CD14-positive monocyte (primary cell): ENCODE results near the gene CSTPP1. TPM values are rescaled to one million over a fixed set of nuclear protein-coding genes. Genes with fewer than 3 reads are reported as not detected.

ENCODE experiments used
- DNase-seq, 3 donors: peaks; one replicate each; pipeline ENCODE4 v3.0.0-alpha.2; 2011 to 2022
- H2AFZ ChIP-seq: 2 replicates; pipeline ENCODE4 v1.6.0; 2012; ENCODE audit warnings: mild to moderate bottlenecking, low read depth, low read length, inconsistent platforms; ENCODE audit not compliant: insufficient read depth, poor library complexity, severe bottlenecking
- H3K27ac ChIP-seq, 2 donors: 1 replicate in 1 of 2; 2 replicates in 1 of 2; pipeline ENCODE4 v1.5.1; 2012 to 2013; ENCODE audit warnings: low read length in 2 of 2, control low read depth in 1 of 2, inconsistent platforms in 1 of 2, low read depth in 1 of 2, mild to moderate bottlenecking in 1 of 2
- H3K27me3 ChIP-seq, 2 donors: one replicate each; pipeline versions ENCODE4 v1.6.0 to v1.6.1; 2011 to 2013; ENCODE audit warnings: low read length in 2 of 2; ENCODE audit not compliant: control insufficient read depth in 2 of 2, insufficient read depth in 2 of 2
- H3K36me3 ChIP-seq, 2 donors: replicated peaks in 1 of 2; 1 replicate in 1 of 2; 2 replicates in 1 of 2; pipeline versions ENCODE4 v1.5.1 to v1.6.1; 2012 to 2013; ENCODE audit warnings: low read length in 2 of 2, control low read depth in 1 of 2, inconsistent platforms in 1 of 2, mild to moderate bottlenecking in 1 of 2; ENCODE audit not compliant: insufficient read depth in 2 of 2, control insufficient read depth in 1 of 2
- H3K4me1 ChIP-seq, 2 donors: 1 replicate in 1 of 2; 2 replicates in 1 of 2; pipeline versions ENCODE4 v1.5.1 to v1.6.1; 2012 to 2013; ENCODE audit warnings: low read length in 2 of 2, control low read depth in 1 of 2, inconsistent platforms in 1 of 2, mild to moderate bottlenecking in 1 of 2, moderate library complexity in 1 of 2; ENCODE audit not compliant: insufficient read depth in 2 of 2, control insufficient read depth in 1 of 2
- H3K4me2 ChIP-seq: replicated peaks from 2 replicates; pipeline ENCODE3; 2012; ENCODE audit warnings: low read length, moderate library complexity, mild to moderate bottlenecking; ENCODE audit not compliant: poor library complexity, severe bottlenecking; ENCODE audit errors: extremely low read depth
- H3K4me3 ChIP-seq, 3 experiments: fragments of 200-600 bp in 1 of 3; sonication (generic) in 1 of 3; replicated peaks in 1 of 3; 1 replicate in 2 of 3; 2 replicates in 1 of 3; pipeline ENCODE4 v1.5.1; 2011 to 2013; ENCODE audit warnings: low read length in 3 of 3, mild to moderate bottlenecking in 3 of 3, control low read depth in 2 of 3, low read depth in 2 of 3, inconsistent platforms in 1 of 3, moderate library complexity in 1 of 3
- H3K79me2 ChIP-seq: 2 replicates; pipeline ENCODE4 v1.6.0; 2012; ENCODE audit warnings: mild to moderate bottlenecking, control low read depth, inconsistent platforms, low read length, moderate library complexity; ENCODE audit not compliant: insufficient read depth
- H3K9ac ChIP-seq: 2 replicates; pipeline ENCODE4 v1.6.0; 2017; ENCODE audit warnings: low read length, mild to moderate bottlenecking; ENCODE audit not compliant: insufficient read depth, poor library complexity, severe bottlenecking
- H3K9me3 ChIP-seq, 2 donors: replicated peaks in 1 of 2; 1 replicate in 1 of 2; 2 replicates in 1 of 2; pipeline versions ENCODE4 v1.5.1 to v1.6.1; 2012 to 2013; ENCODE audit warnings: low read length in 2 of 2, control low read depth in 1 of 2; ENCODE audit not compliant: control insufficient read depth in 1 of 2, insufficient read depth in 1 of 2
- H4K20me1 ChIP-seq: 2 replicates; pipeline ENCODE4 v1.6.0; 2012; ENCODE audit warnings: mild to moderate bottlenecking, low read length, control low read depth, moderate library complexity; ENCODE audit not compliant: insufficient read depth
- H3K27ac Mint-ChIP-seq, 7 donors: one replicate each; pipeline ENCODE4 v1.8.0; 2020; ENCODE audit warnings: mild to moderate bottlenecking in 7 of 7, mixed read lengths in 7 of 7, moderate library complexity in 6 of 7, inconsistent platforms in 2 of 7
- H3K27me3 Mint-ChIP-seq, 3 donors: one replicate each; pipeline ENCODE4 v1.8.0; 2021 to 2022; ENCODE audit warnings: low read depth in 3 of 3, mild to moderate bottlenecking in 3 of 3, mixed read lengths in 3 of 3, moderate library complexity in 3 of 3, inconsistent platforms in 1 of 3
- H3K36me3 Mint-ChIP-seq, 2 donors: one replicate each; pipeline ENCODE4 v1.8.0; 2020; ENCODE audit warnings: mixed read lengths in 2 of 2, inconsistent platforms in 1 of 2, mild to moderate bottlenecking in 1 of 2
- H3K4me1 Mint-ChIP-seq: one replicate; pipeline ENCODE4 v1.8.0; 2020; ENCODE audit warnings: mild to moderate bottlenecking, mixed read lengths
- H3K4me3 Mint-ChIP-seq, 2 donors: one replicate each; pipeline ENCODE4 v1.8.0; 2020; ENCODE audit warnings: mild to moderate bottlenecking in 2 of 2, mixed read lengths in 2 of 2, moderate library complexity in 1 of 2
- H3K9me3 Mint-ChIP-seq, 7 donors: one replicate each; pipeline ENCODE4 v1.8.0; 2020 to 2022; ENCODE audit warnings: mixed read lengths in 7 of 7, mild to moderate bottlenecking in 6 of 7, moderate library complexity in 6 of 7, inconsistent platforms in 2 of 7
- CTCF ChIP-seq: fragments of 200-600 bp; IDR thresholded peaks from one replicate; pipeline ENCODE4 v1.8.0; 2022; ENCODE audit warnings: antibody characterized with exemption, mild to moderate bottlenecking
- WGBS: methylation state at CpG from one replicate; pipeline ENCODE4 v1.1.5; 2013; ENCODE audit warnings: missing lambda C conversion rate; ENCODE audit not compliant: insufficient coverage; 5-methylcytosine and 5-hydroxymethylcytosine counted together
- intact Hi-C, 2 donors: fragments of 100-400 bp; cut with micrococcal nuclease; formaldehyde crosslinking; loops; one replicate each; pipeline versions ENCODE4 v1.15.0 to v1.15.1; 2023
- polyA plus RNA-seq, 3 donors: library from polyadenylated mRNA; depleted of rRNA in 1 of 3; unstranded in 2 of 3; stranded (reverse) in 1 of 3; fragments of 300-500 nt in 2 of 3; fragments of >200 nt in 1 of 3; fragmentation: Illumina TruSeq in 2 of 3; gene quantifications; 1 replicate in 2 of 3; 2 replicates in 1 of 3; pipeline ENCODE4 v1.2.3, GENCODE V29; 2012 to 2021

CSTPP1 gene
- polyA plus RNA-seq, 3 donors = 4.5 to 6.5 (median 5.9) TPM

- Mint-ChIP-seq H3K4me1 (peaks cover 15% of the 10 kb centered on the region), H3K9me3 (peaks cover 0 to 6% (median 2%) of the 10 kb centered on the region in 7 donors), H3K27ac (no peak overlapping the region), H3K4me3 (no peak overlapping the region), H3K27me3 (no peaks in the 10 kb centered on the region), H3K36me3 (peaks cover 0 to 2% of the 10 kb centered on the region in 2 donors)
- Histone ChIP-seq H2AFZ (no peak overlapping the region), H3K27me3 (no peaks in the 10 kb centered on the region), H3K9me3 (no peaks in the 10 kb centered on the region), H3K79me2 (no peaks in the 10 kb centered on the region), H3K9ac (no peak overlapping the region), H3K36me3 (no peaks in the 10 kb centered on the region), H3K4me2 (no peak overlapping the region), H4K20me1 (no peaks in the 10 kb centered on the region), H3K4me1 (peaks cover 9 to 14% of the 10 kb centered on the region in 2 donors), H3K4me3 (no peak overlapping the region), H3K27ac (no peak overlapping the region)
- no peak for TF ChIP-seq CTCF
- WGBS = 100% methylated on average over 1 of the region's 2 CpGs
- no peak for DNase-seq
- intact Hi-C loops = no loop called here
These were observed 31.4 kb downstream of the CSTPP1 start for GRCh38 chr11:46967962-46968361.

DNA sequence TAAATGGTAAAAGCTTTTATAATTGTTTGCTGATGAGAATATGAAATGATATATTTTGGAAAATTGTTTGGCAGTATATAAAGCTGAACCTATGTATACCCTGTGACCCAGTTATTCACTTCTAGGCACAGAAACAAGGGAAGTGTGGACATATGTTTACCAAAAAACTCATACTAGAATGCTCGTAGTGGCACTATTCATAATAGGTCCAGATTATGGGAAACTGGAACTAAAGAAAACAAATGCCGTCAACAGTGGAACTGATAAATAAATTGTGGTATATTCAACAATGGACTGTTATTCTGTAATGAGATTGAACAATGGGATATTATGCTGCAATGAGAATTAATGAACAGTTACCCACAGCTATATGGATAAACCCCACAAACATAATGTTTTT is 32.8 kb downstream of the CSTPP1 start:
- H3K27ac ChIP-seq = no peak overlapping the region
- no peaks in the 10 kb centered on the region for H3K27me3 Mint-ChIP-seq
- H3K4me3 Mint-ChIP-seq = no peak overlapping the region
- H3K9me3 ChIP-seq = no peaks in the 10 kb centered on the region
- H3K27ac Mint-ChIP-seq = no peak overlapping the region
- peaks cover 0 to 2% of the 10 kb centered on the region in 2 donors for H3K36me3 Mint-ChIP-seq
- no peak overlapping the region for H2AFZ ChIP-seq
- DNase-seq = no peak
- intact Hi-C loops = no loop called here
- no peaks in the 10 kb centered on the region for H3K36me3 ChIP-seq
- WGBS = no CpG with 5 or more reads among the region's 2 CpGs
- no peak overlapping the region for H3K4me2 ChIP-seq
- no peaks in the 10 kb centered on the region for H3K79me2 ChIP-seq
- TF ChIP-seq CTCF = no peak
- H3K4me3 ChIP-seq = no peak overlapping the region
- no peak overlapping the region for H3K9ac ChIP-seq
- no peaks in the 10 kb centered on the region for H4K20me1 ChIP-seq
- peaks cover 15% of the 10 kb centered on the region for H3K4me1 Mint-ChIP-seq
- H3K27me3 ChIP-seq = no peaks in the 10 kb centered on the region
- H3K9me3 Mint-ChIP-seq = peaks cover 0 to 3% (median 2%) of the 10 kb centered on the region in 7 donors
- H3K4me1 ChIP-seq = peaks cover 9 to 14% of the 10 kb centered on the region in 2 donors
